ENCODE data around the gene TUBGCP2. TPM values are rescaled to one million over a fixed set of nuclear protein-coding genes. Genes with fewer than 3 reads are reported as not detected.

TUBGCP2 gene
- total and polyA plus RNA-seq, 2 of the 13 experiments (the other 11 are each of a cell fraction or from before 2014, with no cell fraction given), result 21.3 to 34.5 TPM

DNA sequence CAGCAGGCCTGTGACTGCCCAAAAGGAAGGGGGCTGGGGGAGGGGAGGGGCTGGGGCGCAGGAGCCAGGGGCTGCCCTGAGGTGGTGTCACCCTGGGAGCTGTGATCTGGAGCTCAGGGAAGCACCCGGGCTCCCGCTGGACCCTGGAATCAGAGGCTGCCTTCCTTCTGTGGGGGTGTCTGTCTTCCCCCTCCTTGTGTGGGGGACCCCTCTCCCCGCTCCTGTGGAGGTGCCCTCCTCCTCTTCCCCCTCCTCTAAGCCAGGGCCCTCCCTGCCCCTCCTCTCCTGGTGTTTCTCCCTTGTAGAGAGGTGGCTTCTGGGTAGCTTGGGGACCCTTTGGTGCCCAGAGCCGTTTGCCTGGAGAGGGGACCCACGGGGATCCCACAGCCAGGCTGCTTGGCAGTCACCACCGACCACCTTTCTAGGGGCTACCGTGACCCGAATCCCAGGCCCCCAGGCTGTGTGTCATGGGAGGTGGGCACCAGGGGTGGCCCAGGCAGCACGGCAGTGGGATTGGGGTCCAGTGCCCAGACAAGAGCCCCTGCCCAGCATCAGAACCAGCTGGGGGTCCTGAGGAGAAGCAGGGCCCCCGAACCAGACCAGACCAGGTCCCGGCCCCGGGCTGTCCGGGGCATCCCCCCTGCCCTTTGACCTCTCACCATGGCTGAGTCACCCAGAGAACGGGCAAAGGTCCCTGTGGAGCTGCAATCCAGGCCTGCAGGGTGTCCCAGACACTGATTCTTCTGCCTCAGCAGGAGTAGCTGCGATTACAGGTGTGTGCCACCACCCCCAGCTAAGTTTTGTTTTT lies 39.2 kb upstream of the TUBGCP2 start (continued):
- TF ChIP-seq, protein P1, sequence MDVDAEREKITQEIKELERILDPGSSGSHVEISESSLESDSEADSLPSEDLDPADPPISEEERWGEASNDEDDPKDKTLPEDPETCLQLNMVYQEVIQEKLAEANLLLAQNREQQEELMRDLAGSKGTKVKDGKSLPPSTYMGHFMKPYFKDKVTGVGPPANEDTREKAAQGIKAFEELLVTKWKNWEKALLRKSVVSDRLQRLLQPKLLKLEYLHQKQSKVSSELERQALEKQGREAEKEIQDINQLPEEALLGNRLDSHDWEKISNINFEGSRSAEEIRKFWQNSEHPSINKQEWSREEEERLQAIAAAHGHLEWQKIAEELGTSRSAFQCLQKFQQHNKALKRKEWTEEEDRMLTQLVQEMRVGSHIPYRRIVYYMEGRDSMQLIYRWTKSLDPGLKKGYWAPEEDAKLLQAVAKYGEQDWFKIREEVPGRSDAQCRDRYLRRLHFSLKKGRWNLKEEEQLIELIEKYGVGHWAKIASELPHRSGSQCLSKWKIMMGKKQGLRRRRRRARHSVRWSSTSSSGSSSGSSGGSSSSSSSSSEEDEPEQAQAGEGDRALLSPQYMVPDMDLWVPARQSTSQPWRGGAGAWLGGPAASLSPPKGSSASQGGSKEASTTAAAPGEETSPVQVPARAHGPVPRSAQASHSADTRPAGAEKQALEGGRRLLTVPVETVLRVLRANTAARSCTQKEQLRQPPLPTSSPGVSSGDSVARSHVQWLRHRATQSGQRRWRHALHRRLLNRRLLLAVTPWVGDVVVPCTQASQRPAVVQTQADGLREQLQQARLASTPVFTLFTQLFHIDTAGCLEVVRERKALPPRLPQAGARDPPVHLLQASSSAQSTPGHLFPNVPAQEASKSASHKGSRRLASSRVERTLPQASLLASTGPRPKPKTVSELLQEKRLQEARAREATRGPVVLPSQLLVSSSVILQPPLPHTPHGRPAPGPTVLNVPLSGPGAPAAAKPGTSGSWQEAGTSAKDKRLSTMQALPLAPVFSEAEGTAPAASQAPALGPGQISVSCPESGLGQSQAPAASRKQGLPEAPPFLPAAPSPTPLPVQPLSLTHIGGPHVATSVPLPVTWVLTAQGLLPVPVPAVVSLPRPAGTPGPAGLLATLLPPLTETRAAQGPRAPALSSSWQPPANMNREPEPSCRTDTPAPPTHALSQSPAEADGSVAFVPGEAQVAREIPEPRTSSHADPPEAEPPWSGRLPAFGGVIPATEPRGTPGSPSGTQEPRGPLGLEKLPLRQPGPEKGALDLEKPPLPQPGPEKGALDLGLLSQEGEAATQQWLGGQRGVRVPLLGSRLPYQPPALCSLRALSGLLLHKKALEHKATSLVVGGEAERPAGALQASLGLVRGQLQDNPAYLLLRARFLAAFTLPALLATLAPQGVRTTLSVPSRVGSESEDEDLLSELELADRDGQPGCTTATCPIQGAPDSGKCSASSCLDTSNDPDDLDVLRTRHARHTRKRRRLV (CRISPR knock-in tag; IDR thresholded peaks at IDR 0.05), result no peak
- TF ChIP-seq, protein P2, sequence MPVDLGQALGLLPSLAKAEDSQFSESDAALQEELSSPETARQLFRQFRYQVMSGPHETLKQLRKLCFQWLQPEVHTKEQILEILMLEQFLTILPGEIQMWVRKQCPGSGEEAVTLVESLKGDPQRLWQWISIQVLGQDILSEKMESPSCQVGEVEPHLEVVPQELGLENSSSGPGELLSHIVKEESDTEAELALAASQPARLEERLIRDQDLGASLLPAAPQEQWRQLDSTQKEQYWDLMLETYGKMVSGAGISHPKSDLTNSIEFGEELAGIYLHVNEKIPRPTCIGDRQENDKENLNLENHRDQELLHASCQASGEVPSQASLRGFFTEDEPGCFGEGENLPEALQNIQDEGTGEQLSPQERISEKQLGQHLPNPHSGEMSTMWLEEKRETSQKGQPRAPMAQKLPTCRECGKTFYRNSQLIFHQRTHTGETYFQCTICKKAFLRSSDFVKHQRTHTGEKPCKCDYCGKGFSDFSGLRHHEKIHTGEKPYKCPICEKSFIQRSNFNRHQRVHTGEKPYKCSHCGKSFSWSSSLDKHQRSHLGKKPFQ (CRISPR knock-in tag; IDR thresholded peaks at IDR 0.05; ENCODE audit: insufficient replicate concordance), result no peak
- TF ChIP-seq, protein P3, sequence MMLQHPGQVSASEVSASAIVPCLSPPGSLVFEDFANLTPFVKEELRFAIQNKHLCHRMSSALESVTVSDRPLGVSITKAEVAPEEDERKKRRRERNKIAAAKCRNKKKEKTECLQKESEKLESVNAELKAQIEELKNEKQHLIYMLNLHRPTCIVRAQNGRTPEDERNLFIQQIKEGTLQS (CRISPR knock-in tag; IDR thresholded peaks at IDR 0.05), result peak; percentile 95
- TF ChIP-seq, protein P4, sequence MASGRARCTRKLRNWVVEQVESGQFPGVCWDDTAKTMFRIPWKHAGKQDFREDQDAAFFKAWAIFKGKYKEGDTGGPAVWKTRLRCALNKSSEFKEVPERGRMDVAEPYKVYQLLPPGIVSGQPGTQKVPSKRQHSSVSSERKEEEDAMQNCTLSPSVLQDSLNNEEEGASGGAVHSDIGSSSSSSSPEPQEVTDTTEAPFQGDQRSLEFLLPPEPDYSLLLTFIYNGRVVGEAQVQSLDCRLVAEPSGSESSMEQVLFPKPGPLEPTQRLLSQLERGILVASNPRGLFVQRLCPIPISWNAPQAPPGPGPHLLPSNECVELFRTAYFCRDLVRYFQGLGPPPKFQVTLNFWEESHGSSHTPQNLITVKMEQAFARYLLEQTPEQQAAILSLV (CRISPR knock-in tag; IDR thresholded peaks at IDR 0.05; ENCODE audit: borderline replicate concordance), result no peak
- TF ChIP-seq ZNF224 (CRISPR knock-in tag; IDR thresholded peaks at IDR 0.05) (no peak), ZNF432 (CRISPR knock-in tag; IDR thresholded peaks at IDR 0.05; ENCODE audit: borderline replicate concordance) (no peak), JARID2 (CRISPR knock-in tag; IDR thresholded peaks at IDR 0.05; ENCODE audit: insufficient replicate concordance) (no peak), ZNF333 (CRISPR knock-in tag; IDR thresholded peaks at IDR 0.05; ENCODE audit: borderline replicate concordance) (no peak), ZNF747 (CRISPR knock-in tag; IDR thresholded peaks at IDR 0.05; ENCODE audit: borderline replicate concordance) (0 out of 2 replicates have a peak, but pooled peaks have one; percentile 34), NR2F6 (IDR thresholded peaks at IDR 0.05) (peak; percentile 96), NR2F6 (CRISPR knock-in tag; IDR thresholded peaks at IDR 0.05) (peak; percentile 97), AGO1 (IDR thresholded peaks at IDR 0.05; ENCODE audit: low read depth, low read length, poor library complexity, severe bottlenecking) (peak; percentile 93), ZC3H4 (CRISPR knock-in tag; IDR thresholded peaks at IDR 0.05; ENCODE audit: borderline replicate concordance) (no peak), NFYC (CRISPR knock-in tag; IDR thresholded peaks at IDR 0.05) (no peak), ZBTB7A (CRISPR knock-in tag; IDR thresholded peaks at IDR 0.05) (peak; percentile 89)
- TF ChIP-seq, protein P5, sequence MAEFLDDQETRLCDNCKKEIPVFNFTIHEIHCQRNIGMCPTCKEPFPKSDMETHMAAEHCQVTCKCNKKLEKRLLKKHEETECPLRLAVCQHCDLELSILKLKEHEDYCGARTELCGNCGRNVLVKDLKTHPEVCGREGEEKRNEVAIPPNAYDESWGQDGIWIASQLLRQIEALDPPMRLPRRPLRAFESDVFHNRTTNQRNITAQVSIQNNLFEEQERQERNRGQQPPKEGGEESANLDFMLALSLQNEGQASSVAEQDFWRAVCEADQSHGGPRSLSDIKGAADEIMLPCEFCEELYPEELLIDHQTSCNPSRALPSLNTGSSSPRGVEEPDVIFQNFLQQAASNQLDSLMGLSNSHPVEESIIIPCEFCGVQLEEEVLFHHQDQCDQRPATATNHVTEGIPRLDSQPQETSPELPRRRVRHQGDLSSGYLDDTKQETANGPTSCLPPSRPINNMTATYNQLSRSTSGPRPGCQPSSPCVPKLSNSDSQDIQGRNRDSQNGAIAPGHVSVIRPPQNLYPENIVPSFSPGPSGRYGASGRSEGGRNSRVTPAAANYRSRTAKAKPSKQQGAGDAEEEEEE (CRISPR knock-in tag; IDR thresholded peaks at IDR 0.05; ENCODE audit: borderline replicate concordance), result no peak
- TF ChIP-seq, protein P6, sequence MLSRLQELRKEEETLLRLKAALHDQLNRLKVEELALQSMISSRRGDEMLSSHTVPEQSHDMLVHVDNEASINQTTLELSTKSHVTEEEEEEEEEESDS (CRISPR knock-in tag; IDR thresholded peaks at IDR 0.05; ENCODE audit: borderline replicate concordance), result no peak
